ENCODE measurements around the gene C16orf89.

DNA sequence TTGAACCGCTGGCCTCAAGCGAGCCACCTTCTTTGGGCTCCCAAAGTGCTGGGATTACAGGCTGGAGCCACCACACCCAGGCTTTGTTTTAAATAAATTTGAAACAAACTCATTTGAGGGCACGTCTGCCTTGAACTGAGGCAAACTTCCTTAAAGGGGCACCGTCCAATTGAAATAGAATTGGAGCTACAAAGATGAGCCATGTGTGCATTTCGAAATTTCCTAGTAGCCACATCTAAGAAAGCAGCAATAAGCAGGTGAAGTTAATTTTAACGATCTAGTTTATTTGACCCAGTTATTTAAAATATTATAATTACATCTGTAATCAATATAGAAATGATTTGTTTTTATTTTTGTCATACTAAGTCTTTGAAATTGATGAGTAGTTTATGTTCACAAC lies 755 bp upstream of the C16orf89 start:
- TF ChIP-seq EZH2 (IDR thresholded peaks at IDR 0.05; ENCODE audit: low read depth, unreplicated experiment), result no peak
- TF ChIP-seq, protein P1, sequence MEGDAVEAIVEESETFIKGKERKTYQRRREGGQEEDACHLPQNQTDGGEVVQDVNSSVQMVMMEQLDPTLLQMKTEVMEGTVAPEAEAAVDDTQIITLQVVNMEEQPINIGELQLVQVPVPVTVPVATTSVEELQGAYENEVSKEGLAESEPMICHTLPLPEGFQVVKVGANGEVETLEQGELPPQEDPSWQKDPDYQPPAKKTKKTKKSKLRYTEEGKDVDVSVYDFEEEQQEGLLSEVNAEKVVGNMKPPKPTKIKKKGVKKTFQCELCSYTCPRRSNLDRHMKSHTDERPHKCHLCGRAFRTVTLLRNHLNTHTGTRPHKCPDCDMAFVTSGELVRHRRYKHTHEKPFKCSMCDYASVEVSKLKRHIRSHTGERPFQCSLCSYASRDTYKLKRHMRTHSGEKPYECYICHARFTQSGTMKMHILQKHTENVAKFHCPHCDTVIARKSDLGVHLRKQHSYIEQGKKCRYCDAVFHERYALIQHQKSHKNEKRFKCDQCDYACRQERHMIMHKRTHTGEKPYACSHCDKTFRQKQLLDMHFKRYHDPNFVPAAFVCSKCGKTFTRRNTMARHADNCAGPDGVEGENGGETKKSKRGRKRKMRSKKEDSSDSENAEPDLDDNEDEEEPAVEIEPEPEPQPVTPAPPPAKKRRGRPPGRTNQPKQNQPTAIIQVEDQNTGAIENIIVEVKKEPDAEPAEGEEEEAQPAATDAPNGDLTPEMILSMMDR (conservative IDR thresholded peaks at IDR 0.05; ENCODE audit: low read depth in 2 of 2), result no peak
- no peak for TF ChIP-seq CREB1 (CRISPR knock-in tag; IDR thresholded peaks at IDR 0.05; ENCODE audit: low read depth)
- TF ChIP-seq POLR2AphosphoS5 (IDR thresholded peaks at IDR 0.05; ENCODE audit: low read depth), result no peak
- TF ChIP-seq EZH2phosphoT487 (IDR thresholded peaks at IDR 0.05; ENCODE audit: unreplicated experiment), result no peak
- TF ChIP-seq ETS1 (IDR thresholded peaks at IDR 0.05), result no peak
- no peak for TF ChIP-seq REST (IDR thresholded peaks at IDR 0.05; ENCODE audit: unreplicated experiment)
- TF ChIP-seq NANOG (IDR thresholded peaks at IDR 0.05; ENCODE audit: borderline replicate concordance), result no peak
- TF ChIP-seq ZNF114 (CRISPR knock-in tag; IDR thresholded peaks at IDR 0.05), result no peak
